ENCODE results near the gene KCNB1. TPM values are rescaled to one million over a fixed set of nuclear protein-coding genes. Genes with fewer than 3 reads are reported as not detected.
A peak's percentile ranks its signal among the peaks of the same experiment; 100 is the strongest.
"Not testable (repeated sequence)": the region's sequence is repeated elsewhere in the genome, so short reads cannot be mapped to it uniquely, and the experiment has no call there.

The KCNB1 gene
- total RNA-seq, 1 donor from 2014 or later, result 0.52 TPM

GRCh38 chr20:49432550-49432949 lies 49.9 kb downstream of the KCNB1 start:
- no peak for ATAC-seq

GRCh38 chr20:49431329-49431728 lies 51.1 kb downstream of the KCNB1 start:
- ATAC-seq, result peak; percentile 37

DNA sequence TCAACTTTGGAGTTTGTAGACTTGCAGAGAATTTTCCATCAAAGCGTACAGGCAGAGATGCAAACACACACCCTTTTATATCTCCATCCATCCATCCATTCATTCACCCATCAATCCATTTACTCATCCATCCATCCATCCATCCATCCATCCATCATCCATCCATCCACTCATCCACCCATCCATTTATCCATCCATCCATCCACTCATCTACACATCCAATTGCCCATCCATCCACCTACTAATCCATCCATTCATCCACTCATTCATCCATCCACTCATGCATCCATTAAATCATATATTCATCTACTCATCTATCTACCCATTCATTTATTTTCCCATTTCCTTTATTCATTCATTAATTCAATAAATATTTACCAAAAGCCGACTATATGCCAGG lies 52.1 kb downstream of the KCNB1 start:
- ATAC-seq, result no peak

GRCh38 chr20:49427751-49428518 lies 54.5 kb downstream of the KCNB1 start:
- ATAC-seq, result no peak

DNA sequence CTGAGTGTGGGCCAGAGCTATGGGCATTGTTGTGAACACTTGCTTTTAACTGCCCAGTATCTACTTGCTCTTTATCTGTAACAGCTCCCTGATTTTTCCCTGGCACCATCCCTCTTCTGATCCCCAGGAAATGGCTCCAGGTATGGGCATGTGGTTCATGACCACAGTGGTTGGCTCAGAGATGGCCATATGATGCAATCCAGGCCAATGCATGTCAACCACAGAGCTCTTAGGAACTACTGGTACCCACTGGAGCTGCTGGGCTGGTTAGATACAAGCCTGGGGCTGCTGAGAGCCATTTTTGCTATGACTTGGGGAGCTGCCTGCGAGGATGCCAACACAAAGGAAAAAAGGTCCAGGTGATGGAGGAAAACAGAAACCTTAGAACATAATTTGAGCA lies 55.6 kb downstream of the KCNB1 start:
- peak; percentile 45 for ATAC-seq

GRCh38 chr20:49426395-49426794 lies 56.1 kb downstream of the KCNB1 start:
- ATAC-seq, result no peak

DNA sequence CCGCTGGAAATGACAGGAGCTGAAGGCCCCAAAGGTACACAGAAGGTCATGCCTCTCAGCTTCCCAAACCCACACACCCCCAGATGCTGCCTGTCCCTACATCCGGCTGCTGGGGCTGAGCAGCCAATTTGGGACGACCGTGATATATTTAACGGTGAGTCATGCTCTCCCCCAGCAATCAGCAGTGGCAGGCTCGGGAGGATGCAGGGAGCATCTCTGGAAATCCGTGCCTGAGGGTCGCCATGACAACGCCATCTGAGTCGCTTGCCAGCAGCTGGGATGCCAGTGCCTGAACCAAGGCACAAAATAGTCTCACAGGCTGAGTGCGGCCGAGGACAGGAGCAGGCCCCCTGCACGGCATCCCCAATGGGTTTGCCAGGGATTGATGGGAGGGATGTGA lies 57.9 kb downstream of the KCNB1 start:
- ATAC-seq, result no peak

- no peak for ATAC-seq
These were observed 60.3 kb downstream of the KCNB1 start for GRCh38 chr20:49422161-49422560.

- no peak for ATAC-seq
These were observed 61.6 kb downstream of the KCNB1 start for GRCh38 chr20:49420811-49421295.

DNA sequence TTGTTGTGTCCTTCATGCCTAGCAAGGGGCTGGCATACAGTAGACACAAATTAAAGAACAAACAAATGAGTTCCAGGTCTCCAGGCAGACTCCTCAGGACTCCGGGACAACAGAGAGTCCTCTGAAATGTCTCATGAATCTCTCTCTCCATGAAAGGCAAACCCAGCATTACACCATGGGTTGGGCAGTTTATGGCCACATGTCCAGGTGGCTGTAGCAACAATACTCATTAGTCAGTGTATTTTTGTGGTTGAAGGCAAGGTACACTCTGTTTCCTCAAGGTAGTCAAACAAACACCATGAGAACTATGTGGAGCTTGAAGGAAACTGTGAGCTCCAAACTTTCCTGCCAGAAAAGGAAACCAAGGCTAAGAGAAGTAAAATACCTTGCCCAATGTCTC lies 62.2 kb downstream of the KCNB1 start:
- ATAC-seq, result peak; percentile 68

- ATAC-seq, result no peak
These were observed 62.7 kb downstream of the KCNB1 start for GRCh38 chr20:49419785-49420184.

DNA sequence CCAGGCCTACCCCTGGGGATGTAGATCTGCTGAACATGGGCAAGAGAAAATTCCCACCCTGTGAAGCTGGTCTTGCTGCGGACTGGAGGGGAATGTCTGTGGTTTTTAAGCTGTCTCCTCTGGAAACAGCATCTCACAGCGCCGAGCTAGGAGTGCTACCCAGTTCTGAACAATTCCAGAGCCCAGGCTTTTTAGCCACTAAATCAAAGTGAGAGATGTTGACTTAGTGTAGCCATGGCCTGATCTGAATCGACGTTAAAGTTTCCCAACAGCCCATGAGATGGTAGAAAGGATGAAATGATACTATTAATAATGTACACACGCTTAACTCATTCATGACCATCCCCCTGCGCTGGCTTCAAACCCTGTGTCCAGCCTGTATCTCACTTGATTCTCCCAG lies 63.7 kb downstream of the KCNB1 start:
- no peak for ATAC-seq

GRCh38 chr20:49417843-49418555 lies 64.5 kb downstream of the KCNB1 start:
- no peak for ATAC-seq

- no peak for ATAC-seq
These were observed 66.8 kb downstream of the KCNB1 start for GRCh38 chr20:49415668-49416044.

DNA sequence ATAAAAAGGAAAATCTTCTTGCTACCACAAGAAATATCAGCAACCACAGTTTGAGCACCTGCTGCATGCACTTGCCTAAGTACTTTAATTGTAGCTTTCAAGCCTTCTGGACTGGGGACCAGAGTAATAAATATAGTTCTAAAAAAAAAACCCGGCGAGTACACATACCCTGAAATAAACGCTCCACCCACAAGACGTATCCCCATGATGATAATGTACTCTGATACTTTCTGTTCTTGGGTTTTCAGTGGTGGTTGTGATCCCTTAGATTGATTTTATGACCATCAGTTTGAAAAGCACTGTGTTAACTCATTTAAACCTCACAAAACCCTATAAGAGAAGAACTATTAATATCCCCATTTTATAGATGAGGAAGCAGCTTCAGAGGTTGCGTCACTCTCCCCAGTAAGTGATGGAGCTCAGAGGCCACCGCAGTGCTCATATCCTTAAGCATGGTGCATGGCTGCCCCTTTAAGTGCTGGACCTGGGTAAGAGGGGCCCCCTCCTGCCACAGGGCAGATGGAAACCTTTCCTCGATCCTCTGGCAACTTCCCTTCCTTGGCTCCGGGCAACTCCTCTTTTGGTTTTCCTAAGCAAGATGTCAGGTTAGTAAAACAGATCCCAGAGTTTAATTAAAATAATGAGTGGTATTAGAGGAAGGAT lies 67.3 kb downstream of the KCNB1 start:
- no peak for ATAC-seq

GRCh38 chr20:49413677-49414076 lies 68.8 kb downstream of the KCNB1 start:
- ATAC-seq, result no peak

- no peak for ATAC-seq
These were observed 69.5 kb downstream of the KCNB1 start for GRCh38 chr20:49412953-49413352.

GRCh38 chr20:49412254-49412653 lies 70.2 kb downstream of the KCNB1 start:
- no peak for ATAC-seq

GRCh38 chr20:49411221-49411925 lies 71.1 kb downstream of the KCNB1 start:
- ATAC-seq, result no peak

DNA sequence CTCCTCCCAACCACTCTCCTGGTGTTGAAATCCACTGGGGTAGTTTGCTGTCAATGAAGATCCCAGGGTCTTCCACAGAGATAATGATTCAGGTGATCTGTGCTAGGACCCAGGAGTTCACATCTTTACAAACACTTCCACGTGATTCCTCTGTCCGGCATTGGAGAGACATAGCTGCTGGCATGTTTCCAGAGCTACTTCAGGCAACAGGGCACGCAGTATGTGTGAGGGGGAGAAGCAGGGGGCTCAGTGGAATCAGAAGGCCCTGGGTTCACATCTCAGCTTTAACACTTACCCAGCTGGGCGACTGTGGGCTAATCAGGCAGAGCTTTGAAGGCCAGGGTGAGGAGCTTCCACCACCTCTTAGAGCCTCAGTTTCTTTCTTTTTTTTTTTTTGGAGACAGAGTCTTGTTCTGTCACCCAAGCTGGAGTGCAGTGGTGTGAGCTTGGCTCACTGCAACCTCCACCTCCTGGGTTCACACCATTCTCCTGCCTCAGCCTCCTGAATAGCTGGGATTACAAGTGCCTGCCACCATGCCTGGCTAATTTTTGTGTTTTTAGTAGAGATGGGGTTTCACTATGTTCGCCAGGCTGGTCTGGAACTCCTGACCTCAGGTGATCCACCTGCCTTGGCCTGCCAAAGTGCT lies 72.4 kb downstream of the KCNB1 start:
- ATAC-seq, result not testable (repeated sequence)

GRCh38 chr20:49409302-49409974 lies 73.0 kb downstream of the KCNB1 start:
- ATAC-seq, result no peak

Measured in esophagus mucosa (tissue), 1 donor.